ENCODE measurements around the gene DDX17.
A peak's percentile ranks its signal among the peaks of the same experiment; 100 is the strongest.

DDX17 gene

DNA sequence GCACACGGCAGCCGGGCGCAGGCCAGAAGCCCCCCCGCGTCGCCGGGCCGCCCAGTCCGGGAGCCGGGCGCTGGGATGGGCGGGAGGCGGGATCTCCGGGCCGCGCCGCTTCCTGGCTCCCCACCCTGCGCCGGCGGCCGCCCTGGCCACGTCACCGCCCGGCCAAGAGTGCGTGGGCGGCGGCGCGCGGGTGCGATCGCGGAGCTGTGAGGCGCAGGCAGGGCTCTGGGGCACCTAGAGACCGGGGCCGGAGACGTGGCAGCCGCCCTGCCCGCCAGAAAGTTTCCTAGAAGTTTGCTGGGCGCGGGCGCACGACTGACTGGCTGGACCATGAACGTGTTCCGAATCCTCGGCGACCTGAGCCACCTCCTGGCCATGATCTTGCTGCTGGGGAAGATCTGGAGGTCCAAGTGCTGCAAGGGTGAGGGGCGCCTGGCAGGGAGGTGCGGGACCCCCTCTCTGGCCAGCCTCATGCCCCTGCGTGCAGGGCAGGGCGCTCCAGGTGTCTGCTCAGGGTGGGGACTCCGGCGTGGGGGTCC lies 38.1 kb downstream of the DDX17 start, which contains the start of gene KDELR3:
TSS of gene KDELR3 (plus strand) at position 193 of the 539 bp plus-strand sequence. CDS start at position 331, 138 bp downstream.
- Histone ChIP-seq H3K4me3 (ENCODE audit: low read depth in 1 of 5, low read length in 5 of 5) (peak within 1 kb of the TSS; percentile 72 to 89 (median 80)), H3K4me1 (ENCODE audit: control insufficient read depth in 5 of 5, insufficient read depth in 5 of 5, low read length in 5 of 5) (peaks cover 0 to 37% (median 29%) of the 10 kb centered on the region in 5 donors), H3K36me3 (ENCODE audit: control insufficient read depth in 5 of 5, insufficient read depth in 5 of 5, low read length in 5 of 5) (no peaks in the 10 kb centered on the region), H3K9me3 (ENCODE audit: control insufficient read depth in 5 of 5, low read length in 5 of 5) (no peaks in the 10 kb centered on the region), H3K27ac (ENCODE audit: low read depth, low read length) (no peak within 1 kb of the TSS), H3K27me3 (ENCODE audit: control insufficient read depth in 5 of 5, insufficient read depth in 4 of 5, low read length in 5 of 5) (no peaks in the 10 kb centered on the region), H3K9ac (ENCODE audit: low read length in 5 of 5) (peak within 1 kb of the TSS; percentile 35 to 77 (median 73))

DNA sequence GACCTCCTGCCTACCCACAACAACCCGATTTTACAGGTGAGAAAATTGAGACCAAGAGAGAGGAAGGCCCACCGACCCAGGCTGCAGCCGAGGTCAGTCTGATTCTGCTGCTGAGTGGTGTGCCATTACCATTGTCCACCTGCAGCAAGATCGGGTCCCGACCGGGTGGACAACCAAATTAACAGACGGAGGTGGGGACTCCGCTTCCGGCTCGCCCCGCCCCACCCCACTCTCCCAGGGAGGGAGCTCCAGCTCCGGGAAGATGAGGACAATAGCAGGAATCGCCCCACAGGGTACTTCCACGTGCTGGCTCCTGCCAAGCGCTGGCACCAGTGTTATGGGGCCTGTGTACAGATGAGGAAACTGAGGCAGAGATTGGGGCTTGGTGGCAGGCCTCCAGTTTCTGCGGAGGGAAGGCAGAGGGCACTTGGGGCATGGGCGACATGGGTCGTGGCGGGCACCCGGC lies 38.6 kb downstream of the DDX17 start:
- Histone ChIP-seq H3K9ac (ENCODE audit: low read length in 5 of 5) (peak overlapping the region in 4 of 5 donors; percentile 46 to 69 (median 62)), H3K27ac (ENCODE audit: low read depth, low read length) (no peak overlapping the region), H3K4me3 (ENCODE audit: low read depth in 1 of 5, low read length in 5 of 5) (peak overlapping the region; percentile 62 to 89 (median 80)), H3K36me3 (ENCODE audit: control insufficient read depth in 5 of 5, insufficient read depth in 5 of 5, low read length in 5 of 5) (no peaks in the 10 kb centered on the region), H3K9me3 (ENCODE audit: control insufficient read depth in 5 of 5, low read length in 5 of 5) (no peaks in the 10 kb centered on the region), H3K4me1 (ENCODE audit: control insufficient read depth in 5 of 5, insufficient read depth in 5 of 5, low read length in 5 of 5) (peaks cover 0 to 37% (median 29%) of the 10 kb centered on the region in 5 donors), H3K27me3 (ENCODE audit: control insufficient read depth in 5 of 5, insufficient read depth in 4 of 5, low read length in 5 of 5) (no peaks in the 10 kb centered on the region)

DNA sequence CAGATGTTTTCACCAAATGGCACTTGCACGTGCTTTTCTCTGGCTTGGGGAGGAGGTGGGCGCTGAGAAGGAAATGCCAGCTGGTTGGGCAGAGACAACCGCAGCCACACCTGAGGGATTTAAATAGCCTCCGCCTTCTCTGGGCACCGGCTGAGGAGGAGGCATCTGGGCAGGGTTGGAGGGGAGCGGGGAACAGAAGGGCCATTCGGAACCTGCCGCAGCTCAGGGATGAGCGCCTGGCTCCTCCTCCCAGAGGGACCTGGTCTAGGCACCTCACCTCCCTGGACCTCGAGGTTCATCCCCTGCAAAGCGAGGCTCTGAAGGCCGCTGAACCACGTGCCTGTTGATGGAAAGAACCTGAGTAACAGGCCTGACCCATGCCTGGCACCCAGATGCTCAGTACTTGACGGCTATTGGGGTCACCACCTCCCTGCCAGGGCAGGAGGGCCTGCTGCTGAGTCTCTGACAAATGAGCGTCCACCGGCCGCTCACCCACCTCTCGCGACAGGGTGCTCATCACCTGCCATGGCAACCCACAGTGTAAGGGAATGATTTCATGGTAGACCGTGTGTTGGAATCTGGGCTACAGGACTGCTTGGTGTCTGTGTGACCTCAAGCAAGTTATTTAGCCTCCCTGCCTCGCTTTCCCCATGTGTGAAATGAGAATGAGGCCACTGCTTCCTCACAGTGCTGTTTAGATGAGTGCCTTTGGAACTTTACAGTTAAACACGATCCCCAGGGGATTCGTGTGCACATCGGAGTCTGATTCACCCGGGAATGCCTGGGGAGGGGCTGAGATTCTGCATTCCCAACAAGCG lies 40.2 kb downstream of the DDX17 start:
- H3K9ac ChIP-seq (ENCODE audit: low read length in 5 of 5): no peak overlapping the region
- H3K27ac ChIP-seq (ENCODE audit: low read depth, low read length): no peak overlapping the region
- no peaks in the 10 kb centered on the region for H3K36me3 ChIP-seq (ENCODE audit: control insufficient read depth in 5 of 5, insufficient read depth in 5 of 5, low read length in 5 of 5)
- no peak overlapping the region for H3K4me3 ChIP-seq (ENCODE audit: low read depth in 1 of 5, low read length in 5 of 5)
- H3K9me3 ChIP-seq (ENCODE audit: control insufficient read depth in 5 of 5, low read length in 5 of 5): no peaks in the 10 kb centered on the region
- peaks cover 0 to 5% (median 4%) of the 10 kb centered on the region in 5 donors for H3K27me3 ChIP-seq (ENCODE audit: control insufficient read depth in 5 of 5, insufficient read depth in 4 of 5, low read length in 5 of 5)
- H3K4me1 ChIP-seq (ENCODE audit: control insufficient read depth in 5 of 5, insufficient read depth in 5 of 5, low read length in 5 of 5): peaks cover 0 to 43% (median 39%) of the 10 kb centered on the region in 5 donors

DNA sequence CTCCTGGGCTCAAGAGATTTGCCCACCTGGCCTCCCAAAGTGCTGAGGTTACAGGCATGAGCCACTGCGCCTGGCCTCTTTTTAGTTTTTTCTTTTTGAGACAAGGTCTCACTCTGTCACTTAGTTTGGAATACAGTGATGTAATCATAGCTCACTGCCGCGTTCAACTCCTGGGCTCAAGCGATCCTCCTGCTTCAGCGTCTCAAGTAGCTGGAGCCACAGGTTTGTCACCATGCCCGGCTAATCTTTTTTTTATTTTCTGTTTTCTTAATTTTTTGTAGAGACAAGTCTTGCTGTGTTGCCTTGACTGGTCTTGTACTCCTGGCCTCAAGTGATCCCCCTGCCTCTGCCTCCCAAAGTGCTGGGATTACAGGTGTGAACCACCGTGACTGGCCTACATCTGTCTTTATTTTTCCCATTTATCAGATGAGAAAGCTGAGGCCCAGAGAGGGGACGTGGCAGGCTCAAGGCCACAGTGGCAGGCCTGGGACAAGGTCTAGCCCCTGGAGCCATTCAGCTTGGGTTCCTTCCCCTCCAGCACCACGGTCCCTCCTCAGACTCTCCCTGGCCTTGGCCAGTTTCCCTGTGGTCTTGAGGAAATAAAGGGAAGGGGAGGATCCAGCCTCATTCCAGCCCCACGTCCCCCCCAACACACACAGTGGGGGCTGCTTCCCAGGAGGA lies 41.0 kb downstream of the DDX17 start:
- Histone ChIP-seq H3K36me3 (ENCODE audit: control insufficient read depth in 5 of 5, insufficient read depth in 5 of 5, low read length in 5 of 5) (no peaks in the 10 kb centered on the region), H3K27ac (ENCODE audit: low read depth, low read length) (no peak overlapping the region), H3K27me3 (ENCODE audit: control insufficient read depth in 5 of 5, insufficient read depth in 4 of 5, low read length in 5 of 5) (peaks cover 4 to 10% (median 5%) of the 10 kb centered on the region in 5 donors), H3K9ac (ENCODE audit: low read length in 5 of 5) (no peak overlapping the region), H3K9me3 (ENCODE audit: control insufficient read depth in 5 of 5, low read length in 5 of 5) (no peaks in the 10 kb centered on the region), H3K4me1 (ENCODE audit: control insufficient read depth in 5 of 5, insufficient read depth in 5 of 5, low read length in 5 of 5) (peaks cover 0 to 43% (median 39%) of the 10 kb centered on the region in 5 donors), H3K4me3 (ENCODE audit: low read depth in 1 of 5, low read length in 5 of 5) (no peak overlapping the region)

DNA sequence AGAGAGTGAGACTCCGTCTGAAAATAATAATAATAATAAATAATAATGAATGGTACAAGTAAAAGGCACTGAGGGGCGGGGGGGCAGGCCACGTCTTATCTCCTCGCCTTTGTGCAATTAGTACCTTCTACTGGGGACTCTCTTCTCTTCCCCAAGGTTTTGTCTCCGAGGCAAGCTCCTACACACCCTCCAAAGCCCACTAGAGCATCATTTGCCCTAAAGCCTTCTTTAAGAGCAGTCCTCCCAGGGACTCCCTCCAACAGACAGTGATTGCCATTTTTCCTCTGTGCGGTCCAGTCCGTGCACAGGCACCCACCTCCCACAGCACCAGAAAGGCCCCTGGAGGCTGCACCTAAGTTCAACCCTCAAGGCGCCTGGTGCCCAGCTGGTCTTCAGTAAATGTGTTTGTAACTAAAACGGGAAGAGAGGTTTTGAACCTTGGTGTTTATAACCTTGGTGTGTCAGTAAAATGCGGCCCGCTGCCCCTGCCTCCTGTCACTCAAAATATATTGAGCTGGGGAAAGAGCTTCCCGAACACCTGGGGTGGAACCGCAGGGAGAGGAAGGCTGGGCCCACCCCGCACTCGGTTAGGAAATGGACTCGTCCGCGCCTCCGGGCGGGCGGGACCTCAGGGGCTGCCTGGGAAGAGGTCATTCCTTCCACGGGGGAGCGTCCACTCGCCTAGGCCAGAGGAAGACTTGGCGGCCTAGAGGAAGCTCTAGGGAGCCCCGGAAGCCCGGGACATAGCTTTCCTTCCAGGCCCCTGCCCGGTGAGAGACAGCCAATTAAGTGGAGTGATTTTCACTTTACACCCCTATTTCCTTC lies 42.9 kb downstream of the DDX17 start:
- Histone ChIP-seq H3K36me3 (ENCODE audit: control insufficient read depth in 5 of 5, insufficient read depth in 5 of 5, low read length in 5 of 5) (no peaks in the 10 kb centered on the region), H3K9ac (ENCODE audit: low read length in 5 of 5) (peak overlapping the region in 1 of 5 donors; percentile 41), H3K4me1 (ENCODE audit: control insufficient read depth in 5 of 5, insufficient read depth in 5 of 5, low read length in 5 of 5) (peaks cover 0 to 32% (median 28%) of the 10 kb centered on the region in 5 donors), H3K4me3 (ENCODE audit: low read depth in 1 of 5, low read length in 5 of 5) (no peak overlapping the region), H3K27ac (ENCODE audit: low read depth, low read length) (no peak overlapping the region), H3K9me3 (ENCODE audit: control insufficient read depth in 5 of 5, low read length in 5 of 5) (no peaks in the 10 kb centered on the region), H3K27me3 (ENCODE audit: control insufficient read depth in 5 of 5, insufficient read depth in 4 of 5, low read length in 5 of 5) (peaks cover 11 to 26% (median 16%) of the 10 kb centered on the region in 5 donors)

DNA sequence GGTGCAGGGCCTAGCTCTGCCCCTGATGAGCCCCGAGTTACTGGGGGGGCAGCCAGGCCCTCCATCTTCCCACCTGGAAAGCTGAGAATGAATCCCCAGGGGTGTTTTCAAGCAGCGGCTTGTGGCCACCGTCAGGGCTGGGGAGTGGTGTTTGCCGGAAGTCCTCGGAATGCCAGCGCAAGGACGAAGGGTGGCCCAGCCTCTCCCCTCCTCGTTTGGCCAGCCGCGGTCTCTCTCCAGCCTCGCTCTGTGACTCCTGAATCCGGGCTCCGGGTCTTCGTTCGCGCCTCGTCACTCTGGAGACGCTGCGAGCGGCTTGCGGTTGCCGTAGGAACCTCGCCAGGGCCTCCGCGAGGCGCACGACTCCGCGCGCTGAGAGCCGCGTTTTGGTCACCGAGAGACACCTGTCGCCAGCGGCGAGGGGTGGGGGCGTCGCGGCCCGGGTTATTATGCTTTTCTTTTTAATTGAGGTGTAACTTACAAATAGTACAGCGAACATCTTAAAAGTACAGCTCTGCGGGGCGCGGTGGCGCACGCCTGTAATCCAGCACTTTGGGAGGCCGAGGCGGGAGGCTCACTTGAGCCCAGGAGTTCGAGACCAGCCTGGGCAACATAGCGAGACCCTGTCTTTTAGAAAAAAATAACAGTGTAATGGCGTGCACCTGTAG lies 44.6 kb downstream of the DDX17 start:
- H3K4me1 ChIP-seq (ENCODE audit: control insufficient read depth in 5 of 5, insufficient read depth in 5 of 5, low read length in 5 of 5): peaks cover 0 to 22% (median 19%) of the 10 kb centered on the region in 5 donors
- no peak overlapping the region for H3K9ac ChIP-seq (ENCODE audit: low read length in 5 of 5)
- peaks cover 21 to 38% (median 31%) of the 10 kb centered on the region in 5 donors for H3K27me3 ChIP-seq (ENCODE audit: control insufficient read depth in 5 of 5, insufficient read depth in 4 of 5, low read length in 5 of 5)
- H3K4me3 ChIP-seq (ENCODE audit: low read depth in 1 of 5, low read length in 5 of 5): peak overlapping the region in 2 of 5 donors; percentile 11 to 13
- H3K36me3 ChIP-seq (ENCODE audit: control insufficient read depth in 5 of 5, insufficient read depth in 5 of 5, low read length in 5 of 5): no peaks in the 10 kb centered on the region
- H3K27ac ChIP-seq (ENCODE audit: low read depth, low read length): no peak overlapping the region
- H3K9me3 ChIP-seq (ENCODE audit: control insufficient read depth in 5 of 5, low read length in 5 of 5): no peaks in the 10 kb centered on the region

DNA sequence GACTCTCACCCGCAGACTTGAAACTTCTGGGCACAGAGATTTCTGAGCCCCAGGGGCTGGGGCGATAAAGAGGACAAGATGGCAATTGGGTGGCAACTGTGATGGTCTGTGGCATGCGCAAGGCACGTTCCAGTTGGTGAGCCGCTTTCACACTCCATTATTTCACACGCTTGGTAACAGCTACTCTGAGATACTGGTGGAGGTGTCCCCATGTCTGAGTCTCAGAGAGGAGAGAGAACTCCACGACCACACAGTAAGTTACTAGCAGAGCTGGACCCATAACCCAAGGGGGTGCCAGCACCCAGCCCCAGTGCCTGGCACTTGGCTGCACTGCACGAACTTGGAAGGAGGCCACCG lies 45.1 kb downstream of the DDX17 start:
- H3K36me3 ChIP-seq (ENCODE audit: control insufficient read depth in 5 of 5, insufficient read depth in 5 of 5, low read length in 5 of 5): no peaks in the 10 kb centered on the region
- no peak overlapping the region for H3K4me3 ChIP-seq (ENCODE audit: low read depth in 1 of 5, low read length in 5 of 5)
- no peak overlapping the region for H3K27ac ChIP-seq (ENCODE audit: low read depth, low read length)
- no peak overlapping the region for H3K9ac ChIP-seq (ENCODE audit: low read length in 5 of 5)
- H3K27me3 ChIP-seq (ENCODE audit: control insufficient read depth in 5 of 5, insufficient read depth in 4 of 5, low read length in 5 of 5): peaks cover 24 to 43% (median 35%) of the 10 kb centered on the region in 5 donors
- H3K9me3 ChIP-seq (ENCODE audit: control insufficient read depth in 5 of 5, low read length in 5 of 5): no peaks in the 10 kb centered on the region
- peaks cover 0 to 22% (median 19%) of the 10 kb centered on the region in 5 donors for H3K4me1 ChIP-seq (ENCODE audit: control insufficient read depth in 5 of 5, insufficient read depth in 5 of 5, low read length in 5 of 5)

DNA sequence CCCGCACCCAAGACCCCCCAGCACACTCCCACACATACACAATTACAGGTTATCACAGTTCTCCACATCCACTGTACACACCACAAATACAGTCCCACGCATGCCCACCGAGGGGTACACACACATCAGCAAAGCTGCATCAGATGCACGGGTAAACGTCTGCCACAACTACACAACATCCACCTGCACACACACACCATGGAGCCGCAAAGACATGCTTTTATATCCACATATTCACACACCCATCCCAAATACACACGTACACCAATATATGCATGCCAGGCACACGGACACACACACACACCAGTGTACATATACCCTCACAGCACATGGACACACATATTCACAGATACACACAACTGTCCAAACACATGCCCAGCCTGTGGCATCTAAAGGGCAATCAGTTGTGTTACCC lies 45.7 kb downstream of the DDX17 start:
- H3K4me1 ChIP-seq (ENCODE audit: control insufficient read depth in 5 of 5, insufficient read depth in 5 of 5, low read length in 5 of 5): peaks cover 0 to 22% (median 20%) of the 10 kb centered on the region in 5 donors
- H3K27me3 ChIP-seq (ENCODE audit: control insufficient read depth in 5 of 5, insufficient read depth in 4 of 5, low read length in 5 of 5): peaks cover 24 to 47% (median 35%) of the 10 kb centered on the region in 5 donors
- H3K36me3 ChIP-seq (ENCODE audit: control insufficient read depth in 5 of 5, insufficient read depth in 5 of 5, low read length in 5 of 5): no peaks in the 10 kb centered on the region
- no peak overlapping the region for H3K9ac ChIP-seq (ENCODE audit: low read length in 5 of 5)
- H3K4me3 ChIP-seq (ENCODE audit: low read depth in 1 of 5, low read length in 5 of 5): no peak overlapping the region
- H3K9me3 ChIP-seq (ENCODE audit: control insufficient read depth in 5 of 5, low read length in 5 of 5): no peaks in the 10 kb centered on the region
- no peak overlapping the region for H3K27ac ChIP-seq (ENCODE audit: low read depth, low read length)
